ENCODE measurements around the gene MYZAP. TPM values are rescaled to one million over a fixed set of nuclear protein-coding genes. Genes with fewer than 3 reads are reported as not detected.
A peak's percentile ranks its signal among the peaks of the same experiment; 100 is the strongest.

The MYZAP gene
- total RNA-seq, 1 donor = 0.43 TPM

DNA sequence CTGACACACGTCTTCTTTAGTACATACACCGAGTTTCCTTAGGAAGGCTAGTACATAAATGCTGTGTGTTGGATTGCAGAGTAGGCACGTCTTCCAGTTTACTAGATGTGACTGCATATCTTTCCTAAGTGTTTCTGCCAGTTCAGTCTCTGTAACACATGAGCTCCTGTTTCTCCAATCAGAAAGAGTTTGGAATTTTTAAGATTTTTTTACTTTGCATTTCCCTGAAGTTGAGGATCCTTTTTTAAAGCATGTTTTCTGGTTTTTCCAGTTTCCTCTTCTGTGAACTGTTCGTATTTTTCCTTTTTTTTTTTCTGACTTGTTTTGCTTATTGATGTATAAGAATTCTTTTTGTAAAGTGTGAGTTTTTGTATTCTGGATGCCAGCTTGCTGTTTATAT, 107.3 kb downstream of the MYZAP start:
- no peak overlapping the region for H3K4me3 ChIP-seq (ENCODE audit: low read depth, low read length)
- TF ChIP-seq, protein P1, sequence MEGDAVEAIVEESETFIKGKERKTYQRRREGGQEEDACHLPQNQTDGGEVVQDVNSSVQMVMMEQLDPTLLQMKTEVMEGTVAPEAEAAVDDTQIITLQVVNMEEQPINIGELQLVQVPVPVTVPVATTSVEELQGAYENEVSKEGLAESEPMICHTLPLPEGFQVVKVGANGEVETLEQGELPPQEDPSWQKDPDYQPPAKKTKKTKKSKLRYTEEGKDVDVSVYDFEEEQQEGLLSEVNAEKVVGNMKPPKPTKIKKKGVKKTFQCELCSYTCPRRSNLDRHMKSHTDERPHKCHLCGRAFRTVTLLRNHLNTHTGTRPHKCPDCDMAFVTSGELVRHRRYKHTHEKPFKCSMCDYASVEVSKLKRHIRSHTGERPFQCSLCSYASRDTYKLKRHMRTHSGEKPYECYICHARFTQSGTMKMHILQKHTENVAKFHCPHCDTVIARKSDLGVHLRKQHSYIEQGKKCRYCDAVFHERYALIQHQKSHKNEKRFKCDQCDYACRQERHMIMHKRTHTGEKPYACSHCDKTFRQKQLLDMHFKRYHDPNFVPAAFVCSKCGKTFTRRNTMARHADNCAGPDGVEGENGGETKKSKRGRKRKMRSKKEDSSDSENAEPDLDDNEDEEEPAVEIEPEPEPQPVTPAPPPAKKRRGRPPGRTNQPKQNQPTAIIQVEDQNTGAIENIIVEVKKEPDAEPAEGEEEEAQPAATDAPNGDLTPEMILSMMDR (IDR thresholded peaks at IDR 0.05; ENCODE audit: insufficient read depth, low read depth, low read length) = no peak
- DNase-seq (ENCODE audit: low read depth) = no peak

DNA sequence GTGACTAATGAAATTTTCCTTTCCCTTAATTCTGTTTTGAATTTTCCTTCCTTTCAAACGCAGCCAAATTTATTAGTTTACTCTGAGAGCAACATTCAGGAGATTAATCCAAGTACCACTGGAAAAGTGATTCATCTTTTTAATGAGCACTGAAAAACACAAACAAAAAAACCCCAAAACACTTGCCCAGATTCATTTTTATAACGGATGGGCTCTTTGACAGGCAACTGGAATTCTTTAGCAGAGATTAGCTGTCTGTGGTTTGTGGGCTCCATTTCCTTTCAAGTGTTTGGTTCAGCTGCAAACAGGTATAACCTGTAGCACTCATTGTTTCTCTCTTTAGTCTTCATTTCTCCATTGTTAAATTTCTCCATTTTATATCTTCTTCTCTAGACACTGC, 111.7 kb downstream of the MYZAP start:
- no peak overlapping the region for H3K4me3 ChIP-seq (ENCODE audit: low read depth, low read length)
- DNase-seq (ENCODE audit: low read depth) = peak; percentile 71
- TF ChIP-seq, protein P1 (IDR thresholded peaks at IDR 0.05; ENCODE audit: insufficient read depth, low read depth, low read length) = no peak

DNA sequence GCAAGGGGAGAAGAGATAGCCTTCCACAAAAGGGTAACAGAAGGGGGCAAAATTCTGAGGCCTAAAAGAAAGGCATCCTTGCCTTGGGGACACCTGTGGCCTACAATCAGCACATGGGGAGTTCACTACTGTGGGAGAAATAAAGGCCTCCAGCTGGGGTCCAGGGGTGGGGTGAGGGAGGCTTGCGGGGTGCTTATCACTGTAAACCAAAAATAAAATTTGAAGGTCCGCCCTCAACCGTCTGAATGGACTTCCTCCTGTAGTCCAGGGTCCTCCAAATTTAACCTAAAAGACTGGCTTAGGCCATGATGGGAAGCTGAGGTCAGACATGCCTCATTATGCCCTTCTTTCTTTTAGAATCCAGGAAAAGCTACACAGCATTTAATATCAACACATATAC, 112.7 kb downstream of the MYZAP start:
- no peak for DNase-seq (ENCODE audit: low read depth)
- no peak overlapping the region for H3K4me3 ChIP-seq (ENCODE audit: low read depth, low read length)
- TF ChIP-seq, protein P1 (IDR thresholded peaks at IDR 0.05; ENCODE audit: insufficient read depth, low read depth, low read length) = no peak

DNA sequence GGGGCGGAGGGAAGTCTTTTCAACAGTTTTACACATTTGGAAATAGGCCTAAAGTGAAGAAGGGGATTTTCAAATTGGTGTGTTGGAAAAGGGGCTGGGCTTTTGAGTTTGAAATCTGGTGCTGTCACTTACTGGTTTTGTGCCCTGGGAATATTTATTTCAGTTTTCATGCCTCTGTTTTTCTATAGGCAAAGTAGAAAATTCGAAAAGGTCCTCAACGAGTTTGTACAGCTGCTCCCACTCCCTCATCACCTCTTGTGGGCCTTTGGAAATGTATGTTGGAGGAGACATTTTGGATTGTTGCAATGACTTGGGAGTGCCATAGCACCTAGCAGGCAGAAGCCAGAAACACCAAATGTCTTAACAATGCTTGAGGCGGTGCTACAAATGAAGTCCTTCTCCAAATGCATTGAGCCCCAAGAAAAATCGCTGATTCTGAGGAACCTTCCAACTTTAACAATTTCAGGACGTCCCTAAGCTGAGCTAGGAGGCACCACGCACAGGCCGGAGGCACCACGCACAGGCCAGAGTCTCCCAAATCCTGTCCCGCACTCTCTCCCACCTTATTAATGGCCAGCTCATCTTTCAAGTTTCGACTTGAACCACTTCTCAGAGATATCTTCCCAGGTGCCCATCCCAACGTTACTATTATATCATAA, 114.2 kb downstream of the MYZAP start:
- no peak for DNase-seq (ENCODE audit: low read depth)
- TF ChIP-seq, protein P1 (IDR thresholded peaks at IDR 0.05; ENCODE audit: insufficient read depth, low read depth, low read length) = no peak
- H3K4me3 ChIP-seq (ENCODE audit: low read depth, low read length) = peak overlapping the region; percentile 99

DNA sequence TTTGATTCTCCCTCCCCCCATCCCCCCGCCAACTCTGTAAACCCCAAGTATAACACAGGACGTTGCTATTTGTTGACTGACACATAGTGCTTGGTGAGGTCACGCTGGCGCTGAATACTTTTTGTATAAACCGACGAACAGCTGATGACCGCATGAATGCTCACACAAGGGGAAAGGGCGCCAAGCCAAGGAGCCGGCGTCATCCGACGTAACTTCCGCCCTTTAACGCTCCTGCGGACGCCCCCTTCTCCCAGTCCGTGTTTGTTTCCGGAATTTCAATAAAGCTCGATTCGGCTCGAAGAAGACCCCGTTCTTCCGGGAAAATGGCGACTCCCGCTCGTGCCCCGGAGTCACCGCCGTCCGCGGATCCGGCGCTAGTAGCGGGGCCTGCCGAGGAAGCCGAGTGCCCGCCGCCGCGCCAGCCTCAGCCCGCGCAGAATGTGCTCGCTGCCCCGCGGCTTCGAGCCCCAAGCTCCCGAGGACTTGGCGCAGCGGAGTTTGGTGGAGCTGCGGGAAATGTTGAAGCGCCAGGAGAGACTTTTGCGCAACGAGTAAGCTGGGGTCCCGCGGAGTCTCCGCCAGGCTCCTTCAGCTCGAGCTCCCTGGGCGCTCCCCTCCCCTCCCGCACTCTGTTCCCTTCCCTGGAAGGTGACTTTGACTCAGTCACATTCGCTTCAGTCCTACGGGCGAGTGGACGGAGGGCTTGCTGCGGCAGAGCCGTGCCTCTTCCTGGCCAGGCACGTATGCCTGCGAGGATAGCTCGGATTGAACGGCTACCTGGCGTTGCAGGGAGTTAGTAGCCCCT, 114.9 kb downstream of the MYZAP start, which contains the start of gene POLR2M:
Gene POLR2M, plus strand, starts transcription at position 310 of the 805 bp plus-strand sequence. Its CDS starts 129 bp downstream, at position 439.
- H3K4me3 ChIP-seq (ENCODE audit: low read depth, low read length) = peak within 1 kb of the TSS; percentile 99
- DNase-seq (ENCODE audit: low read depth) = peak; percentile 99
- TF ChIP-seq, protein P1 (IDR thresholded peaks at IDR 0.05; ENCODE audit: insufficient read depth, low read depth, low read length) = no peak

DNA sequence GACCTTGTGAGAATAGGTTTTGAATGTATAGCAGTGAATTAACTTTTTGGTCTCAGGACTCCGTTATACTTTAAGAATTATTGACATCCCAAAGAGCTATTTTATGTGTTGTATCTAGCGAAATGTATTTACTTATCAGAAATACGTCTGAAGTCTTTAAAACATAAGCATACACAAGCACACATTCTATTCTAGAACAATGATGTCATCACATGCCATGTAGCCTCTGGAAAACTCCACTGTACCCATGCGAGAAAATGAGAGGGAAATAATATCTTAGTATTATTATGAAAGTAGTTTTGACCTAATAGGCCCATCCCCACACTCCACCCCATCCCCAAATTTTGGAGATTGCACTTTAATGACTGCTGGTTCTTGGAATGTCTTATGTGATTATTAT, 116.3 kb downstream of the MYZAP start:
- DNase-seq (ENCODE audit: low read depth) = peak; percentile 67
- H3K4me3 ChIP-seq (ENCODE audit: low read depth, low read length) = peak overlapping the region; percentile 99
- TF ChIP-seq, protein P1 (IDR thresholded peaks at IDR 0.05; ENCODE audit: insufficient read depth, low read depth, low read length) = no peak

Data from fibroblast of villous mesenchyme (primary cell).